Measurements from ENCODE around the gene DPYD.

DPYD gene

DNA sequence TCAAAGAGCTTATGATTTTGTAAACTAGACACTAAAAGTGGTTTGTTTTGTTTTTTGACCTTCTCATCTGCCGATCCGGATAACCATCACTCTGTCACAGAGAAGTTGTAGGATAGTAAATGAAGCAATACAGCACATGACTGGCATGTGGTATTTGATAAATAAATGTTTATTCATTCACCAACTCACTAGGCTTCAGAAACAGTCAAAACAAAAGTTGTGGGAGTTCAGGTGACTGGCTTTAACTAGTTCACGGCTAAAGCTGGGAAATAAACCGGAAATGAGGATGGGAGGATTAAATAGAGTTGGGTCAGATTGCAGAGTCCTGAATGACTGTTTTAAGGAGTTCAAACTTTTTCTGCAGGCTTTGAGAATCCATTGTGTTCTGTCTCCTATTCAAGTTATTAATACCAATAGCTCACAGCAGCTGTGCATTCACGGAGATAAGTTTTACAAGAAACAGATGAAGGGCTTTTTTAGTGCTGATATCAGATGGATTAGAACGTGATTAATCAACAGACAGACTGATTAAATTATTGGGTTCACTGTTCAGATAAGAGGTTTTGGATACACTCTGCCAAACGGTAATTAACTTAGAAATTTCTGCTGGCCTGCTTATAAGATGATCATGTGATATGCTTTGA lies 463.3 kb downstream of the DPYD start:
- Histone ChIP-seq H3K9me3 (ENCODE audit: control insufficient read depth, insufficient read depth, low read depth, low read length) (no peaks in the 10 kb centered on the region), H3K27me3 (ENCODE audit: control insufficient read depth, insufficient read depth, low read length) (no peaks in the 10 kb centered on the region), H3K36me3 (ENCODE audit: control insufficient read depth, insufficient read depth, low read length) (no peaks in the 10 kb centered on the region), H3K27ac (ENCODE audit: low read depth, low read length) (no peak overlapping the region), H3K9ac (ENCODE audit: low read length) (no peak overlapping the region), H3K4me1 (ENCODE audit: control insufficient read depth, insufficient read depth, low read length) (no peaks in the 10 kb centered on the region), H3K4me3 (ENCODE audit: low read depth, low read length) (no peak overlapping the region)

DNA sequence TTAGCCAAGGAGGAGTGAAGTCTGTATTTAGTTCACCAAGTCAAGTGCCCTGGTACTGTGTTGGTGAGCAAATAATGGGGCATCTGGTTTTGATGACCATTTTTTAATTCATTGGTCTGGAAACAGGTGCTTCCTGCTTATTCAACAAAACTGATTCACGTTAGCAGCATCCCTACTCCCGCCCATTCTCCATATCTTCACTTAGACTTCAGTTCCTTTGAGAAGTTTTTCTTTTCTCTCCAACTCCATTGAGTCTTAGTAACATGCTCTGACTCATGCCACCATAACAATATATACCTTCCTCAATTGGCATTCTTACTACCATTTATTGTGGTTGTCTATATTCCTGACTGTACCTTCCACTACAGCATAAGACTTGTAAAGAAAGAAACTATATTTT lies 468.9 kb downstream of the DPYD start:
- no peak overlapping the region for H3K4me3 ChIP-seq (ENCODE audit: low read depth, low read length)
- H3K36me3 ChIP-seq (ENCODE audit: control insufficient read depth, insufficient read depth, low read length), result no peaks in the 10 kb centered on the region
- H3K4me1 ChIP-seq (ENCODE audit: control insufficient read depth, insufficient read depth, low read length), result no peaks in the 10 kb centered on the region
- no peak overlapping the region for H3K9ac ChIP-seq (ENCODE audit: low read length)
- H3K27ac ChIP-seq (ENCODE audit: low read depth, low read length), result no peak overlapping the region
- H3K27me3 ChIP-seq (ENCODE audit: control insufficient read depth, insufficient read depth, low read length), result no peaks in the 10 kb centered on the region
- H3K9me3 ChIP-seq (ENCODE audit: control insufficient read depth, insufficient read depth, low read depth, low read length), result no peaks in the 10 kb centered on the region

DNA sequence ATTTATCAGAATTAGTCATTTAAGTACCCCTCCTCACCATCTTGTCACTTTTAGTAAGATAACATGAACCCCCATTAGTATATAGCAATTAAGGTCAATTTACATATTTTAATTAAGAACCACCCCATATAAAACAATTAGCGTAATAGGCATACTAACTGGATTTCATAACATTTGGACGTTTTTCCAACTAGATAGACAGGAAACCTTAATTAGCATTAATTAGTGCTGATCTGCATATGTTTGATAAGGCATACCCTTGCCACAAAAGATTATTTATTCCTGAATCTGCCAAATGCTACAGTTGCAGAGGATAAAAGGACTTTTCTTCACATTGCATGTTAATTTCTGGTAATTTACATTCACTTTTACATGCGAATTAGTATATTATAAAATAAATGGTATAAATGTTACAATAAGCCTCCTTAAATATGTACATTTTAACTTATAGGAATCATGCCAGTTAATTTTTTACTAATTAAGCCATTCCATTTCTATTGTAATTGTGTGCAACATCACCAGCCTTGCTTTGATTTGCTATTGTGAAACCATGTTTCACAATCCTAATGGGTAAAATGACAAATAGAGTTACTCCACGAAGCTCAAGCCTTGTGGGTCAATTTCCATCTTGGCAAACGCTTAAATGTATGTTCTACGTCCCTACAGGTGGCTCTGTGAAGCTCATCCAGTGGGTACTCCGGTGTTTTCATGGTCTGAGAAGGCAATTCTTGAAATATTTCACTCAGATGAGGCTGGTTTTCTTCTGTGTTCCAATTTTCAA lies 469.6 kb downstream of the DPYD start:
- Histone ChIP-seq H3K9me3 (ENCODE audit: control insufficient read depth, insufficient read depth, low read depth, low read length) (no peaks in the 10 kb centered on the region), H3K4me3 (ENCODE audit: low read depth, low read length) (no peak overlapping the region), H3K4me1 (ENCODE audit: control insufficient read depth, insufficient read depth, low read length) (no peaks in the 10 kb centered on the region), H3K27ac (ENCODE audit: low read depth, low read length) (no peak overlapping the region), H3K27me3 (ENCODE audit: control insufficient read depth, insufficient read depth, low read length) (no peaks in the 10 kb centered on the region), H3K36me3 (ENCODE audit: control insufficient read depth, insufficient read depth, low read length) (no peaks in the 10 kb centered on the region), H3K9ac (ENCODE audit: low read length) (no peak overlapping the region)

DNA sequence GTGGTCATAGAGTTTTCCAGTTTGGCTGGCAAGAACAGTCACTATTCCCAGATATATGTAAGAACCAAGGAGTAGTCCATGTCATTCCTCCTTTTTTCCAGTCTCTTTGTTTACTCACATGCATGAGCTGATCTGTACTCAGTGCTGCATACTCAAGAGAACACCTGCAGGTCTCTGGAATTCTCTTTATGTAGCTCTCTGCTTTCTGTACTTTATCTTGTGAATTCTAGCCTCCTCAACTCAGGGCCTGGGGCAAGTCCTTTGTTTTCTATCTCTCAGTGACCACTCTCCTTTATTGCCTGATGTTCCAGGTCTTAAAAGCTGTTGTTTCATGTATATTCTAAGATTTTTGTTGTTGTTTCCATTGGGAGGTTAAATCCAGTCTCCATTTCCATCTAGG lies 478.9 kb downstream of the DPYD start:
- Histone ChIP-seq H3K27me3 (ENCODE audit: control insufficient read depth, insufficient read depth, low read length) (no peaks in the 10 kb centered on the region), H3K27ac (ENCODE audit: low read depth, low read length) (no peak overlapping the region), H3K36me3 (ENCODE audit: control insufficient read depth, insufficient read depth, low read length) (no peaks in the 10 kb centered on the region), H3K9me3 (ENCODE audit: control insufficient read depth, insufficient read depth, low read depth, low read length) (no peaks in the 10 kb centered on the region), H3K9ac (ENCODE audit: low read length) (no peak overlapping the region), H3K4me3 (ENCODE audit: low read depth, low read length) (no peak overlapping the region), H3K4me1 (ENCODE audit: control insufficient read depth, insufficient read depth, low read length) (no peaks in the 10 kb centered on the region)

DNA sequence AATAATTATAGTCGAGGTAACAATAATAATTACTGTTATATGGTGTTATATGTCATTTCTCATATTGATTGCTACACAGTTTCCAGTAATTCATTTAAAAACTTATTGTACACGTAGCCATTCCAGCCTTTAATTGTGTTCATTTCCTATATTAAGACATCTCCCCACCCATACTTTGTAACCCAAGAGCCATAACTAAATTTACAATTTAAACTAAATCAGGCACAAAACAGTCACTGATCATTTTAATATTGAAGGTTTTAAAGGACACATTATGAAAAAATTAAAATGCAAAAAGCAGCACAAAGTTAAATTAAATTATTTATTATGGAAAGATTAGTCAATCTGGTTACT lies 487.0 kb downstream of the DPYD start:
- no peaks in the 10 kb centered on the region for H3K9me3 ChIP-seq (ENCODE audit: control insufficient read depth, insufficient read depth, low read depth, low read length)
- H3K36me3 ChIP-seq (ENCODE audit: control insufficient read depth, insufficient read depth, low read length), result no peaks in the 10 kb centered on the region
- H3K27me3 ChIP-seq (ENCODE audit: control insufficient read depth, insufficient read depth, low read length), result no peaks in the 10 kb centered on the region
- no peak overlapping the region for H3K9ac ChIP-seq (ENCODE audit: low read length)
- H3K27ac ChIP-seq (ENCODE audit: low read depth, low read length), result no peak overlapping the region
- no peaks in the 10 kb centered on the region for H3K4me1 ChIP-seq (ENCODE audit: control insufficient read depth, insufficient read depth, low read length)
- H3K4me3 ChIP-seq (ENCODE audit: low read depth, low read length), result no peak overlapping the region

DNA sequence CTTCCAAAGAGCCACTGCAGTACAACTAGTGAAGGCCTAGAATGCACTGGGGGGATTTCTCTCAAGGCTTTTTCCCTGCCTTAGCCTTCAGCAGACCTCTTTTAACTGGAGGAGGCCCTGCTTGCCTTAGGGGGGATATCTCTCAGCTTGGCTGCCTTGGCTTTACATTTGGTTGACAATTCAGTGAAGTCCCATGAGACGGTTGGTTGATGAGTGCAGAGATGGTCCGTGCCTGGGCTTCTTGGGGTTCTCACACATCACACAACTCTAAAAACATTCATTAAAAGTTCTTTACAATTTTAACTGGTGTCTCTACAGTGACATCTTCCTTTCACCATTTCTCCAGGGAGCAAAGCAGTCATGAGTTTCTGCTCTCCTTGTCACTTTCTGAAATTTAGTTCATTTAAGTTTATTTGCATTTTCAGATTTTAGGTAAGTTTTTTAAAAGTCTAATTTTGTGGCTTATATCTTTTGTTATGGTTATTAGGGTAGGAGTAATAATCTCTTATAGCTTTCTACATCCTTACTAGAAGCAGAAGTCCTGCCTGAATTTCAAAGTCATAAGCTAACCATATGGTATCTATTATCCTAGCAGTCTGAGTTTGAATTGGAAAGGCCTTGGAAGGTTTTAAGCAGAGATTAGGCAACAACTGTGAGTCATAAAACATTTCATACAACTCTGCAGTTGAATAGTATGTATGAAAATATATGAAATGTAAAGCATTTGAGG lies 487.6 kb downstream of the DPYD start:
- Histone ChIP-seq H3K36me3 (ENCODE audit: control insufficient read depth, insufficient read depth, low read length) (no peaks in the 10 kb centered on the region), H3K4me3 (ENCODE audit: low read depth, low read length) (no peak overlapping the region), H3K27me3 (ENCODE audit: control insufficient read depth, insufficient read depth, low read length) (no peaks in the 10 kb centered on the region), H3K4me1 (ENCODE audit: control insufficient read depth, insufficient read depth, low read length) (no peaks in the 10 kb centered on the region), H3K9me3 (ENCODE audit: control insufficient read depth, insufficient read depth, low read depth, low read length) (no peaks in the 10 kb centered on the region), H3K9ac (ENCODE audit: low read length) (no peak overlapping the region), H3K27ac (ENCODE audit: low read depth, low read length) (no peak overlapping the region)

DNA sequence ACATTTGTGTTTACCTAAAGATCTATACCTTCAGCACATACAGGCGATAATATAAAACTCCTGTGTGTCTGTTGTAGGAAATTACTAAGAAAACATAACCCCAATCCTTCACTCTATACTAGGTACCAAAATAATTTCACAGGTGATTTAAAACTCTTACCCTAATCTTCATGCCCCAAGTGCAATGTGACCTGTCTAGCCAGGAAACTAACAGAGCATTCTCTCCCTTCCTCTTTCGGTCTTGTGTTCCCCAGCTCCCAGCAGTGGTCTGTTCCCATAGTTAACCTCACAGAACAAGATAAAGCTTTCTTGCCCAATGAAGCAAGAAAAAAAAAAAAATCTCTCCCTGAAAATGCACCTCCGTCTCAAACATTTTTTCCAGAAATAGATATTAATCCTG lies 493.5 kb downstream of the DPYD start:
- Histone ChIP-seq H3K4me3 (ENCODE audit: low read depth, low read length) (no peak overlapping the region), H3K9me3 (ENCODE audit: control insufficient read depth, insufficient read depth, low read depth, low read length) (no peaks in the 10 kb centered on the region), H3K36me3 (ENCODE audit: control insufficient read depth, insufficient read depth, low read length) (no peaks in the 10 kb centered on the region), H3K4me1 (ENCODE audit: control insufficient read depth, insufficient read depth, low read length) (no peaks in the 10 kb centered on the region; the same call in 1 of the 2 replicates), H3K27me3 (ENCODE audit: control insufficient read depth, insufficient read depth, low read length) (no peaks in the 10 kb centered on the region), H3K9ac (ENCODE audit: low read length) (no peak overlapping the region), H3K27ac (ENCODE audit: low read depth, low read length) (no peak overlapping the region)

DNA sequence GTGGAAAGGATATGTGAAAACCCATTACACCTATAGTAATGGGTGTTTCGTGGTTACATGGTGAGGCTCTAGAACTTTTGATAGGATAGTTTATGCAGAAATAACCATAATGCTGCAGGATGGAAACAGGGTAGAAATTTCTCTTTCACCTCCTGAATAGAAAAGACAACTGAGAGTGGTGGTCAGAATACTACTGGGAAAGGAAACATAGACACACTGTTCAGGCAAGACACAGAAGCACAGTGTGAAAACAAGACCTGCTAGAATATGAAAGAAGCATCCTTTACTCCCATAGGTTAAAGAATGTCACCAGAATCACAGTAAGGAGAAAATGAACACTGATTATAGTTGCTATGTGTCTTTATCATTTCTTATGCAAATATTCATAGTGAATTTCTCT lies 496.6 kb downstream of the DPYD start:
- Histone ChIP-seq H3K9ac (ENCODE audit: low read length) (no peak overlapping the region), H3K4me1 (ENCODE audit: control insufficient read depth, insufficient read depth, low read length) (no peaks in the 10 kb centered on the region; the same call in 1 of the 2 replicates), H3K27ac (ENCODE audit: low read depth, low read length) (no peak overlapping the region), H3K9me3 (ENCODE audit: control insufficient read depth, insufficient read depth, low read depth, low read length) (no peaks in the 10 kb centered on the region), H3K27me3 (ENCODE audit: control insufficient read depth, insufficient read depth, low read length) (no peaks in the 10 kb centered on the region), H3K4me3 (ENCODE audit: low read depth, low read length) (no peak overlapping the region), H3K36me3 (ENCODE audit: control insufficient read depth, insufficient read depth, low read length) (no peaks in the 10 kb centered on the region)

DNA sequence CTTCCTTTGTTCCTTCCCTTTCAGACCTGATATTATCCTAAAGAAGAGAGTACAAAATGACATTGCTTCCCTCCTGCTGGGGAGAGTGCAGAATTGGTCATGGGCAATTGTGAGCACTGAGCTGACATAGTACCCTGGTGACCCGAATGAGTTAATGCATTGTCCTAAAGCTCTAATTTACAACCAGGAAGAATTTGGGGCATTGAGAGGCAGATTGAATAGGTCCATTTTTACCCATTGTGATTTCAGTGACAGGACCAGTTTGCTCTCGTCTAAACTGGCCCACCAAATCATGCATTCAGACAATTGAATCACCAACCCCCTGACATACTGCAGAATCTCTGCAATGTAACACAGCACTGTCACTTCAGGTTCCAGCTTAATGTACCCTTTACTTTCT lies 497.4 kb downstream of the DPYD start:
- Histone ChIP-seq H3K9me3 (ENCODE audit: control insufficient read depth, insufficient read depth, low read depth, low read length) (no peaks in the 10 kb centered on the region), H3K4me3 (ENCODE audit: low read depth, low read length) (no peak overlapping the region), H3K27me3 (ENCODE audit: control insufficient read depth, insufficient read depth, low read length) (no peaks in the 10 kb centered on the region), H3K9ac (ENCODE audit: low read length) (no peak overlapping the region), H3K4me1 (ENCODE audit: control insufficient read depth, insufficient read depth, low read length) (no peaks in the 10 kb centered on the region; the same call in 1 of the 2 replicates), H3K27ac (ENCODE audit: low read depth, low read length) (no peak overlapping the region), H3K36me3 (ENCODE audit: control insufficient read depth, insufficient read depth, low read length) (no peaks in the 10 kb centered on the region)

DNA sequence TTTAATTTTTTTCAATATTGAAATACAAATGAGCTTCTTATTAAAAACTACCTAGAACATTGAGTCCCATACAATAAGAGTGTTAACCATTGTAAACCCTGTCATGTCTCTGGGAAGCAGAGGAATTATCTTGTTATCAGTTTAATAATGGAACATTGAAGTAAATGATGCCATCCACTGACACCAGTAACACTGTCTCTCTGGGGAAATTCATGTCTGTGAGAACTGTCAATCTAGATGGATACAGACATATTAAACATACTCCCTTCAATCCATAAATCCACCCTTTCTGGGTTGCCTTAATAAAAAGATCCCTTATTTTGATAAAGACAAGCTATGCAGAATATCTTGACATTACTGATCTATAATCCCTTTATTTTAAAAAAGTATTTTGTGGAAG lies 503.2 kb downstream of the DPYD start:
- no peaks in the 10 kb centered on the region for H3K4me1 ChIP-seq (ENCODE audit: control insufficient read depth, insufficient read depth, low read length)
- H3K9ac ChIP-seq (ENCODE audit: low read length), result no peak overlapping the region
- no peak overlapping the region for H3K27ac ChIP-seq (ENCODE audit: low read depth, low read length)
- H3K4me3 ChIP-seq (ENCODE audit: low read depth, low read length), result no peak overlapping the region
- no peaks in the 10 kb centered on the region for H3K9me3 ChIP-seq (ENCODE audit: control insufficient read depth, insufficient read depth, low read depth, low read length)
- no peaks in the 10 kb centered on the region for H3K36me3 ChIP-seq (ENCODE audit: control insufficient read depth, insufficient read depth, low read length)
- H3K27me3 ChIP-seq (ENCODE audit: control insufficient read depth, insufficient read depth, low read length), result no peaks in the 10 kb centered on the region

DNA sequence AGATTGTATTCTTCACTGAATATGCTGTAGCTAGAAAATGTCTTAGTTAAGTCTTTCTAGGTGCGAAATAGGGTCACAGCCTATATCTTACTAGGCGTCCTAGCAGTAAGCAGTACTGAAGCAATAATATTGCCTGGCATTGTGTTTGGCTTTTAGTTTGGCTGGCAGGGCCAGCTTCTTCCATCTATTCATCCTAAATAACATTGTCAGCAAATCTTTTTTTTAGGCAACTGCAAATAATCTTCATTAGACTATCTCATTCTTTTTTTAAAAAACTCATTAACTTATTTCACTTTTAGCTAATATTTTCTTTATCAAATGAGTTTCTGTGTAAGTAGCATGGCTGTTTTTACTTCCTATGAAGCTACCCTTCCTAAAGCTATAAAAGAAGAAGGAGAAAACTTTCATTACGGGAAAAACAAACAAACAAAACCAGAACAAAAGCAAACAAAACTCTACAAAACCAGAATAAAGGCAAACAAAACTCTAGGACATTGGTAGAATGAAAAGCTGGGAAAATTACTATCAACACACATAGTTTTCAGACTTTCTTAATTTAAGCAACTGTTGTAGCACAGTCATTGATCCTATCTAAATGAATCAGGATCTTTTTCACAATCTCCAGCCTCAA lies 506.0 kb downstream of the DPYD start:
- H3K4me1 ChIP-seq (ENCODE audit: control insufficient read depth, insufficient read depth, low read length), result no peaks in the 10 kb centered on the region
- no peaks in the 10 kb centered on the region for H3K9me3 ChIP-seq (ENCODE audit: control insufficient read depth, insufficient read depth, low read depth, low read length)
- no peak overlapping the region for H3K4me3 ChIP-seq (ENCODE audit: low read depth, low read length)
- H3K27me3 ChIP-seq (ENCODE audit: control insufficient read depth, insufficient read depth, low read length), result no peaks in the 10 kb centered on the region
- no peak overlapping the region for H3K9ac ChIP-seq (ENCODE audit: low read length)
- H3K36me3 ChIP-seq (ENCODE audit: control insufficient read depth, insufficient read depth, low read length), result no peaks in the 10 kb centered on the region
- H3K27ac ChIP-seq (ENCODE audit: low read depth, low read length), result no peak overlapping the region
